Measurements from ENCODE around the gene CDH22. TPM values are rescaled to one million over a fixed set of nuclear protein-coding genes. Genes with fewer than 3 reads are reported as not detected.

CDH22 gene
- total and polyA plus RNA-seq, 2 donors (not counting 1 experiment from before 2014, with no cell fraction given): not detected

- peaks cover 0 to 32% of the 10 kb centered on the region in 2 experiments for H3K36me3 ChIP-seq (replicated peaks in 1 of 2; ENCODE audit: control extremely low read depth in 1 of 2, control insufficient read depth in 1 of 2, extremely low read depth in 1 of 2, insufficient read depth in 2 of 2, low read length in 1 of 2)
- ChIA-PET CTCF (interaction anchor here (0.8 to 3.0 kb wide), 18 partner anchors 9 to 378 kb away, joined by 3 to 19 read pairs (median 4); partner anchors contain the start of genes CDH22 and ELMO2), POLR2A (interaction anchor here (0.7 kb wide), 1 partner anchor 16 kb away, joined by 4 read pairs; no protein-coding TSS in a partner anchor)
- Mint-ChIP-seq H3K4me3 (no peak overlapping the region), H3K27me3 (peaks cover 1% of the 10 kb centered on the region), H3K27ac (no peak overlapping the region), H3K9me3 (ENCODE audit: insufficient read depth) (no peaks in the 10 kb centered on the region), H3K4me1 (peaks cover 34% of the 10 kb centered on the region)
- H4K20me1 ChIP-seq (ENCODE audit: control insufficient read depth, insufficient read depth, low read length, poor library complexity, severe bottlenecking): peaks cover 17% of the 10 kb centered on the region
- ATAC-seq (ENCODE audit: low read depth) (no peak), DNase-seq (no peak)
- TF ChIP-seq EZH2 (IDR thresholded peaks at IDR 0.05; ENCODE audit: borderline replicate concordance, insufficient read depth, low read depth, low read length, poor library complexity, severe bottlenecking): no peak
- no peak for TF ChIP-seq CTCF (IDR thresholded peaks at IDR 0.05)
- no peak overlapping the region for H3K4me3 ChIP-seq (ENCODE audit: control extremely low read depth in 1 of 5, extremely low read depth in 1 of 5, insufficient read depth in 1 of 5, low read depth in 2 of 5, low read length in 4 of 5)
- no peak overlapping the region for H2AFZ ChIP-seq (ENCODE audit: insufficient read depth, low read depth, low read length, poor library complexity, severe bottlenecking)
- peaks cover 3% of the 10 kb centered on the region for H3K79me2 ChIP-seq (ENCODE audit: control insufficient read depth, insufficient read depth, low read length)
- H3K4me2 ChIP-seq (replicated peaks; ENCODE audit: low read depth, low read length, poor library complexity, severe bottlenecking): no peak overlapping the region
- H3K27ac ChIP-seq (ENCODE audit: low read length in 2 of 2): no peak overlapping the region
- H3K9ac ChIP-seq (ENCODE audit: low read length): no peak overlapping the region
- intact Hi-C loops (cut with micrococcal nuclease): loop anchor here (5.0 to 10.0 kb wide), 2 partner anchors 216 to 323 kb away; partner anchors contain the start of gene SLC12A5
- no peaks in the 10 kb centered on the region for H3K9me3 ChIP-seq (ENCODE audit: control extremely low read depth in 1 of 3, control insufficient read depth in 2 of 3, insufficient read depth in 1 of 3, low read length in 2 of 3)
- H3K27me3 ChIP-seq (replicated peaks in 1 of 4; ENCODE audit: control extremely low read depth in 1 of 4, control insufficient read depth in 3 of 4, insufficient read depth in 4 of 4, low read length in 3 of 4): peaks cover 0 to 2% (median 1%) of the 10 kb centered on the region in 4 experiments
- 96% methylated on average over 25 of the region's 25 CpGs for WGBS (ENCODE audit: insufficient coverage)
- peaks cover 16 to 36% of the 10 kb centered on the region in 2 donors for H3K4me1 ChIP-seq (ENCODE audit: control insufficient read depth in 2 of 2, insufficient read depth in 2 of 2, low read length in 2 of 2)
These were observed 39.8 kb upstream of the CDH22 start for GRCh38 chr20:46347841-46348803.
